ENCODE results near the gene ANKS1B. TPM values are rescaled to one million over a fixed set of nuclear protein-coding genes. Genes with fewer than 3 reads are reported as not detected.

Gene ANKS1B
- total RNA-seq, 1 experiment from 2014 or later = 0.61 TPM

DNA sequence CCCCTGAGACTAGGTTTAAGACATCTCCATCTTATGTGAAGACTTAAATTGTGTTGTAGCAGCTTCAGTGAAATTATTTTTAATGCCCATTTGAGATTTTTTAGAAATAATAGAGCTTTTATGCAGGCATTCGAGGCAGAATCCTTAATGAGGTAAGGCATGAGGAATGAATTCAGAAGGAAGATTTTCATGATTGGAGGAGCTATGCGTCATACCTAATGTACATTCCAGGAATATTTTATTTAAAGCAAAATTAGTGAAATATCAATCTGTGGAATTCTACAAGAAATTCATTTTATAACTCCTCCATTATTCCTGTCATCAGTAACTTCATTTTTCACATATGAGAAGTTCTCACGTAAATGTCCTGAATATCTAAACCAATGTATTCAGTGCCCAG is 373.1 kb downstream of the ANKS1B start:
- Mint-ChIP-seq H3K4me3 (ENCODE audit: unreplicated experiment) (no peak overlapping the region), H3K27ac (ENCODE audit: unreplicated experiment) (no peak overlapping the region), H3K4me1 (ENCODE audit: low read depth, unreplicated experiment) (no peaks in the 10 kb centered on the region), H3K27me3 (ENCODE audit: insufficient read depth, unreplicated experiment) (peaks cover 9% of the 10 kb centered on the region), H3K36me3 (ENCODE audit: insufficient read depth, unreplicated experiment) (no peaks in the 10 kb centered on the region), H3K9me3 (ENCODE audit: unreplicated experiment) (no peaks in the 10 kb centered on the region)
- H3K27me3 ChIP-seq (replicated peaks; ENCODE audit: control insufficient read depth, insufficient read depth, low read length) = no peaks in the 10 kb centered on the region
- H3K36me3 ChIP-seq (ENCODE audit: control insufficient read depth, insufficient read depth, low read length) = no peaks in the 10 kb centered on the region
- no peaks in the 10 kb centered on the region for H3K4me1 ChIP-seq
- DNase-seq = no peak
- TF ChIP-seq, protein P1, sequence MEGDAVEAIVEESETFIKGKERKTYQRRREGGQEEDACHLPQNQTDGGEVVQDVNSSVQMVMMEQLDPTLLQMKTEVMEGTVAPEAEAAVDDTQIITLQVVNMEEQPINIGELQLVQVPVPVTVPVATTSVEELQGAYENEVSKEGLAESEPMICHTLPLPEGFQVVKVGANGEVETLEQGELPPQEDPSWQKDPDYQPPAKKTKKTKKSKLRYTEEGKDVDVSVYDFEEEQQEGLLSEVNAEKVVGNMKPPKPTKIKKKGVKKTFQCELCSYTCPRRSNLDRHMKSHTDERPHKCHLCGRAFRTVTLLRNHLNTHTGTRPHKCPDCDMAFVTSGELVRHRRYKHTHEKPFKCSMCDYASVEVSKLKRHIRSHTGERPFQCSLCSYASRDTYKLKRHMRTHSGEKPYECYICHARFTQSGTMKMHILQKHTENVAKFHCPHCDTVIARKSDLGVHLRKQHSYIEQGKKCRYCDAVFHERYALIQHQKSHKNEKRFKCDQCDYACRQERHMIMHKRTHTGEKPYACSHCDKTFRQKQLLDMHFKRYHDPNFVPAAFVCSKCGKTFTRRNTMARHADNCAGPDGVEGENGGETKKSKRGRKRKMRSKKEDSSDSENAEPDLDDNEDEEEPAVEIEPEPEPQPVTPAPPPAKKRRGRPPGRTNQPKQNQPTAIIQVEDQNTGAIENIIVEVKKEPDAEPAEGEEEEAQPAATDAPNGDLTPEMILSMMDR (IDR thresholded peaks at IDR 0.05; ENCODE audit: insufficient read depth in 1 of 2, low read depth in 1 of 2, low read length in 1 of 2, severe bottlenecking in 1 of 2, unreplicated experiment in 1 of 2) = no peak
- POLR2A ChIA-PET = no interaction called here
- H3K4me3 ChIP-seq (ENCODE audit: low read depth, low read length) = no peak overlapping the region
- intact Hi-C loops (cut with micrococcal nuclease; ENCODE audit: unreplicated experiment) = no loop called here
- no TSS peak for BruUV-seq (replicated peaks)
- no peaks in the 10 kb centered on the region for H3K9me3 ChIP-seq
- CTCF ChIA-PET = no interaction called here

DNA sequence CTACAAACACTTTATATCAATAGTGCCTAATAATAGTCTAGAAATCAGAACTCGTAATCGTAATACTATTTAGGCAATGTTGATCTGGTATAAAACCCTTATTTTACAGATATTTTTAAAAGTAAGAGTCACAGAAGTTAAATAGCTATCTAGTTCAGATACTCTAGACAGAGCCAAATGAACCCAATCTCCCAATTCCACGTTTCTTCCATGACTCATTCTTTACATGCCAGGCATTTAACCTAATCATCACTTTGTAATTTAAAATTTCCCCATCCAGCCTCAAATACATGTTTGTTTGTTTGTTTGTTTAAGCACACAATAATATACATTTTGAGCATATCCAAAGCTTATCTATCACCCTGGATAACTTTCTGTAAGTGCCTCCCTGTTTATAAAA is 373.6 kb downstream of the ANKS1B start:
- no peak overlapping the region for H3K4me3 ChIP-seq (ENCODE audit: low read depth, low read length)
- CTCF ChIA-PET = no interaction called here
- TF ChIP-seq, protein P1 (IDR thresholded peaks at IDR 0.05; ENCODE audit: insufficient read depth in 1 of 2, low read depth in 1 of 2, low read length in 1 of 2, severe bottlenecking in 1 of 2, unreplicated experiment in 1 of 2) = no peak
- intact Hi-C loops (cut with micrococcal nuclease; ENCODE audit: unreplicated experiment) = no loop called here
- POLR2A ChIA-PET = no interaction called here
- no peak for DNase-seq
- BruUV-seq (replicated peaks) = no TSS peak
- H3K9me3 ChIP-seq = no peaks in the 10 kb centered on the region
- Mint-ChIP-seq H3K9me3 (ENCODE audit: unreplicated experiment) (no peaks in the 10 kb centered on the region), H3K4me1 (ENCODE audit: low read depth, unreplicated experiment) (no peaks in the 10 kb centered on the region), H3K27me3 (ENCODE audit: insufficient read depth, unreplicated experiment) (peaks cover 9% of the 10 kb centered on the region), H3K4me3 (ENCODE audit: unreplicated experiment) (no peak overlapping the region), H3K36me3 (ENCODE audit: insufficient read depth, unreplicated experiment) (no peaks in the 10 kb centered on the region), H3K27ac (ENCODE audit: unreplicated experiment) (no peak overlapping the region)
- no peaks in the 10 kb centered on the region for H3K27me3 ChIP-seq (replicated peaks; ENCODE audit: control insufficient read depth, insufficient read depth, low read length)
- H3K4me1 ChIP-seq = no peaks in the 10 kb centered on the region
- H3K36me3 ChIP-seq (ENCODE audit: control insufficient read depth, insufficient read depth, low read length) = no peaks in the 10 kb centered on the region

DNA sequence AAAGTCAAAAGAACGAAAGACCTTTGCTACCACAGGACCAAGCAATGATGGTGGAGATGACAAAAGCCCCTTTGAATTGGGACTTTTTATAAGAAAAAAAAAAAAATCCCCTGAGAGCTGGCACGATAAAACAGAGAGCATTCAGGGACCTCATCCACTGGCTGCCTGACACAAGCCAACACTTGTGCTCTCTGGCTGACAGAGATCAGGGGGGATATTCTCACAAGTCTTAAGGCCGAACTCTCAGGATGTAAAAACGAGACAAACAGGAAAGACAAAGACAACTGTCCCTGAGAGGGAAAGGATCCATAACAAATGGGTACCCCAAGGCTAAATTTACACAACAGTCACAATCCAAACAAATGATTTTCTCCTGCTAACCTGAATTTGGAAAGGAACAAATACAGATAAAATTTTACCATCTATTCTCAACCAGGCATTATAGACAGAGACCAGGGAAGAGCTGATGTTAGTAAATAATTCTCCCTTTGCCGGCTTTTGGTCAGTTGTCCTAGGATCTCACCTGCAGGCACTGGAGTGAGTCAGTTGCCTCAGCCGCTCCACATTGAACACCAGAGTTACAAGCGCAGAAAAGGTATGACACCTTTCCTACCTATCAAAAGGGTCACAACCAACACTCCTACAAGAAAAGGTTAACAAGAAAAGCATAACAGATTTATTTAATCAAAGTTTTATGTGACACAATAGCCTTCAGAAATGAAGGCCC is 375.1 kb downstream of the ANKS1B start:
- Histone ChIP-seq H3K36me3 (ENCODE audit: control insufficient read depth, insufficient read depth, low read length) (no peaks in the 10 kb centered on the region), H3K9me3 (no peaks in the 10 kb centered on the region), H3K27me3 (replicated peaks; ENCODE audit: control insufficient read depth, insufficient read depth, low read length) (no peaks in the 10 kb centered on the region), H3K4me1 (no peaks in the 10 kb centered on the region), H3K4me3 (ENCODE audit: low read depth, low read length) (no peak overlapping the region)
- no peaks in the 10 kb centered on the region for H3K4me1 Mint-ChIP-seq (ENCODE audit: low read depth, unreplicated experiment)
- H3K36me3 Mint-ChIP-seq (ENCODE audit: insufficient read depth, unreplicated experiment) = no peaks in the 10 kb centered on the region
- no peaks in the 10 kb centered on the region for H3K9me3 Mint-ChIP-seq (ENCODE audit: unreplicated experiment)
- DNase-seq = no peak
- intact Hi-C loops (cut with micrococcal nuclease; ENCODE audit: unreplicated experiment) = no loop called here
- H3K27me3 Mint-ChIP-seq (ENCODE audit: insufficient read depth, unreplicated experiment) = peaks cover 9% of the 10 kb centered on the region
- TF ChIP-seq, protein P1 (IDR thresholded peaks at IDR 0.05; ENCODE audit: insufficient read depth in 1 of 2, low read depth in 1 of 2, low read length in 1 of 2, severe bottlenecking in 1 of 2, unreplicated experiment in 1 of 2) = no peak
- BruUV-seq (replicated peaks) = no TSS peak
- ChIA-PET CTCF (no interaction called here), POLR2A (no interaction called here)
- no peak overlapping the region for H3K27ac Mint-ChIP-seq (ENCODE audit: unreplicated experiment)
- no peak overlapping the region for H3K4me3 Mint-ChIP-seq (ENCODE audit: unreplicated experiment)

All from Caco-2 (cell line).